HuH-7.5 (cell line): Measurements from ENCODE around the gene ACAP2.
"Not testable (repeated sequence)": the region's sequence is repeated elsewhere in the genome, so short reads cannot be mapped to it uniquely, and the experiment has no call there.

ENCODE experiments used
- DNase-seq: peaks from one replicate; pipeline ENCODE4 v3.0.0; 2011; ENCODE audit warnings: low spot score

Gene ACAP2, protein sequence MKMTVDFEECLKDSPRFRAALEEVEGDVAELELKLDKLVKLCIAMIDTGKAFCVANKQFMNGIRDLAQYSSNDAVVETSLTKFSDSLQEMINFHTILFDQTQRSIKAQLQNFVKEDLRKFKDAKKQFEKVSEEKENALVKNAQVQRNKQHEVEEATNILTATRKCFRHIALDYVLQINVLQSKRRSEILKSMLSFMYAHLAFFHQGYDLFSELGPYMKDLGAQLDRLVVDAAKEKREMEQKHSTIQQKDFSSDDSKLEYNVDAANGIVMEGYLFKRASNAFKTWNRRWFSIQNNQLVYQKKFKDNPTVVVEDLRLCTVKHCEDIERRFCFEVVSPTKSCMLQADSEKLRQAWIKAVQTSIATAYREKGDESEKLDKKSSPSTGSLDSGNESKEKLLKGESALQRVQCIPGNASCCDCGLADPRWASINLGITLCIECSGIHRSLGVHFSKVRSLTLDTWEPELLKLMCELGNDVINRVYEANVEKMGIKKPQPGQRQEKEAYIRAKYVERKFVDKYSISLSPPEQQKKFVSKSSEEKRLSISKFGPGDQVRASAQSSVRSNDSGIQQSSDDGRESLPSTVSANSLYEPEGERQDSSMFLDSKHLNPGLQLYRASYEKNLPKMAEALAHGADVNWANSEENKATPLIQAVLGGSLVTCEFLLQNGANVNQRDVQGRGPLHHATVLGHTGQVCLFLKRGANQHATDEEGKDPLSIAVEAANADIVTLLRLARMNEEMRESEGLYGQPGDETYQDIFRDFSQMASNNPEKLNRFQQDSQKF

DNA sequence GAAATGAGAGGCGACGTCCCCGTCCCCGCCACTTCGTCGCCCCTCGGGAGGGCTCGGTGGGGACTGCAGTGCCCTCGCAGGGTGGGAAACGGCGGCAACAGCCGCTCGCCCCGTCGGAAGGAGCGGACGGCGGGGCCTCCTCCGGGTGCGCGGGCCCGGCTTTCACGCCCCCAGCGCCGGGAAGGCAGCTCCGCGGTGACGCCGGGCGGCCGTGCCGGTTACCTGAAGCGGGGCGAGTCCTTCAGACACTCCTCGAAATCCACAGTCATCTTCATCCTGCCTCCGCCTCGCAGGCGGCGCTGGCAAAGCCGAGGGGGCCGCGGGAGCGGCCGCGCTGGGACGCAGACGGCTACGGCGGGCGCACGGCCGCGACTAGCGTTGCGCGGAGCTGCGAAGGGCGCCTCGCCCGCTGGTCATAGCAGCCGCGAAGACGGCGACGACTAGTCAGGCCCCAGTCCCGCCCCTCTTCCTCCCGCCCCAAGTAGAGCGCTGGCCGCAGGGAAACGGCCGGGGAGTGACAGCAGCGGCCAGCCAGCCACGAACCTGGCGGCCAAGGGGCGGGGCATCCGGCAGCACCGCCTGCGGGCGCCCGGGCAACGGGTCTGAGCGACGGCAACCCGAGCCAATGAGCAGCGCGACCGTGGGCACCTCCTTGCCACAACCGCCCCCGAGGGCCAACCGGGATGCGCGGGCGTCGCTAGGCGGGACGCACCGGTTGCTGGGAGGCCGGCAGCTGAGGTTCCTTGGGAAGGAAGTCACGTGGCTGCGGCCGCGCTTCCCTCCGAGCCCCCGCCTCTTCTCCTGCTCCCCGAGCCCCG, at the start of gene ACAP2:
ACAP2 (minus strand) TSS at position 448 of the 818 bp plus-strand sequence; CDS start at position 275, 173 bp downstream.
- peak; percentile 96 for DNase-seq

DNA sequence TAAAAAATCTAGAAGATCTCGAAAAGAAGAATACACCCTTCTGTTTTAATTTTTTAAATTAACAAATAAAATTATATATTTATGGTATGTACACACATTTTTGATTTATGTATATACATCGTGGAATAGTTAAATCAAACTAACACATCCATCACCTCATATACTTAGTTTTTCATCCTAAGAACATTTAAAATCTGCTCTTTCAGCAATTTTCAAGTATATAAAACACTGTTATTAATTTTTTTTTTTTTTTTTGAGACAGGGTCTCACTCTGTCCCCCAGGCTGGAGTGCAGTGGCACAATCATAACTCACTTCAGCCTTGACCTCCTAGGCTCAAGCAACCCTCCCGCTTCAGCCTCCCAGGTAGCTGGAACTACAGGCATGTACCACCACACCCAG, 32.8 kb upstream of the ACAP2 start:
- DNase-seq = no peak

DNA sequence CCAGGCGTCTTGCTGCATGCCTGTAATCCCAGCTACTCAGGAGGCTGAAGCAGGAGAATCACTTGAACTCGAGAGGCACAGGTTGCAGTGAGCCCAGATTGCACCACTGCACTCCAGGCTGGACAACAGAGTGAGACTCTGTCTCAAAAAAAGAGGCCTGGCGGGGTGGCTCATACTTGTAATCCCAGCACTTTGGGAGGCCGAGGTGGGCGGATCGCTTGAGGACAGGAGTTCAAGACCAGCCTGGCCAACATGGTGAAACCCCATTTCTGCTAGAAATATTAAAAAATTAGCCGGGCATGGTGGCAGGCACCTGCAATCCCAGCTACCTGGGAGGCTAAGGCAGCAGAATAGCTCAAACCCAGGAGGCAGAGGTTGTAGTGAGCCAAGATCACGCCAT, 32.3 kb upstream of the ACAP2 start:
- not testable (repeated sequence) for DNase-seq

DNA sequence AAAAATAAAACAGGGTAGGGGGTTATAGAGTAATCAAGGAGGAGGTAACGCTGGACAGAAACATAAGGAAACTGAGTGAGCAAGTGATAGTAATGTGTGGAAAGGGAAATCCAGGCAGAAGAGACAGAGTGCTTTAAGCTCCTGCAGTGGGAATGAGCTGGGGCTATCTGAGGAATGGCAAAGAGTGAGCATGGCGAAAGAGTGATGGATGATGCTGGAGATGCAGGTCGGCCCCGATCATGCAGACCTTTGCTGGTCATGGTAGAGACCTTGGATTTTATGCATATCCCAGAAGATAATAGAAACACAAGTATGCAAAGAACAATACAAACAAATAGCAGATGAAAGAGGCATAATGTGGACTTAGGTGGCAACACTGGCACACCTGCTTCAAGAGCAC, 26.0 kb upstream of the ACAP2 start:
- no peak for DNase-seq

DNA sequence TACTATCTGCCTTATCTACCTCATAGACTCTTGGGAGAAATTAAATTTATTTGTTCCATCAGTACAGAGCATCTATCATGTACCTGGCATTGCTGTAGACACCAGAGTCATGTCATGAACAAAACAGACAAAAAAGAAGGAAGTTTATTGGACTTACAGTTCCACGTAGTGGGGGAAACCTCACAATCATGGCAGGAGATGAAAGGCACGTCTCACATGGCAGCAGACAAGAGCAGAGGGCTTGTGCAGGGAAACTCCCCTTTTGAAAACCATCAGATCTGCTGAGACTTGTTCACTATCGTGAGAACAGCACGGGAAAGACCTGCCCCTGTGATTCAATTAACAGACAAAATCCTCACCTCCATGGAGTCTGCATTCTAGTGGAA, 25.6 kb upstream of the ACAP2 start:
- no peak for DNase-seq

DNA sequence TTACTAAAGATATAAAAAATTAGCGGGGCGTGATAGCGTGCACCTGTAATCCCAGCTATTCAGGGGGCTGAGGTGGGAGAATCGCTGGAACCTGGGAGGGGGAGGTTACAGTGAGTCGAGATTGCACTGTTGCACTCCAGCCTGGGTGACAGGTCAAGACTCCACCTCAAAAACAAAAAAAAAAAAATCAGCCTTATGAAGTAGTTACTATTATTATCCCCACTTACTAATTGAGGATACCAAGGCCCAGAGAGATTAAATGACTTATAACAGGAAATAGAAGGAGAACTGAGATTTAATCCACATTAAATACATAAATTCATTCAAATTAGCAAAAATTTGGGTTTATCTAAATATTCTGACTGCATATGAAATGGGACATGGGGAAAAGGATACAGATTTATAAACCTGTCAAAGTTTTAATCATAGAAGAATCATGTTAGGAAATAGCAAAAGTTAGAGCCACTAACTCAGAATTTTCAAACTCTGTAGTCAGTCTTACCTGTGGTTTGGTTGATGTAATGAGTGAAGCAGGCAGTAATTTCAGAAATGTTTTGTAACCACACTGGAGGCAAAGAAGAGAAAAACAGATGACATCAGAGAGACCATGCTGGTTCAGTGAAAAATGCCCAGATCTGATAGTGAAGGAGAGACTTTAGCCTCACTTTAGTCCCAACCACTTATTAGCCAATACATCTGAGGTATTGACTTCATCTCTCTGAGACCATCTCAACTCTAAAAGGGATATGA, 25.0 kb upstream of the ACAP2 start:
- DNase-seq = no peak

DNA sequence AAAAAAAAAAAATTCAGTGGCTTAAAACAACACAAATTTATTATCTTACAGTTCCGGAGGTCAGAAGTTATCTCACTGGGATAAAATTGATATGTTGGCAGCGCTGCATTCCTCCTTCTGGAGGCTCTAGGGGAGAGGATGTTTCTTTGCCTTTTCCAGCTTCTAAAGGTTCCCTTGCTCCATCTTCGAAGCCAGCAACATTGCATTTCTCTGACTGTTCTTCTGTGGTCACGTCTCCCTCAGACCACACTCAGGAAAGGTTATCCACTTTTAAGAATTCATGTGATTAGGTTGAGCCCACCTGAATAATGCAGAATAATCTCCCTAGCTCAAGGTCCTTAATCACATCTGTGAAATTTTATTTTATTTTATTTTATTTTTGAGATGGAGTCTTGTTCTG, 23.4 kb upstream of the ACAP2 start:
- DNase-seq = no peak

DNA sequence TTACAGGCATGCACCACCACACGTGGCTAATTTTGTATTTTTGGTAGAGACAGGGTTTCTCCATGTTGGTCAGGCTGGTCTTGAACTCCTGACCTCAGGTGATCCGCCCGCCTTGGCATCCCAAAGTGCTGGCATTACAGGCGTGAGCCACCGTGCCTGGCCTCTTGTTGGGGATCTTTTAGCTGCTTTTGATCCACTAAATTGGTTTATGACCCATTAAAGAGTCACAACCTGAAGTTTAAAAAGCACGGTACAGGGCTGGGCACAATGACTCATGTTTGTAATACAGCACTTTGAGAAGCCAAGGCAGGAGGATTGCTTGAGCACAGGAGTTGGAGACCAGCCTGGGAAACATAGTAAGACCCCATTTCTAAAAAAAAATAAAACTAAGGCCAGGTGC, 20.1 kb upstream of the ACAP2 start:
- not testable (repeated sequence) for DNase-seq

DNA sequence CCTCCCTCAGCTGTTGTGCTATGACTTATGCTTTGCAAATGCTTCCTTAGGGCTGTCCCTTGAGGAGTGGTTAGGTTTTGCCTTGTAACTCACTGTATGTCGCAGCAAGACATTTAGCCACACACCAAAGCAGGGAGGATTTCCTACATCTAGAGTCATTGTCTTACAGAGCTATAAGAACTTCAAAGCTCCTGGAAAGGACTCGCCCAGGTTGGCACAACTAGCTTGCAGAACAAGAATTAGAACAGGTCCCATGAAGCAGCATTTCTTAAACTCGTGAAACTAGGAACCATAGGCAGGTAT, 19.4 kb upstream of the ACAP2 start:
- no peak for DNase-seq

DNA sequence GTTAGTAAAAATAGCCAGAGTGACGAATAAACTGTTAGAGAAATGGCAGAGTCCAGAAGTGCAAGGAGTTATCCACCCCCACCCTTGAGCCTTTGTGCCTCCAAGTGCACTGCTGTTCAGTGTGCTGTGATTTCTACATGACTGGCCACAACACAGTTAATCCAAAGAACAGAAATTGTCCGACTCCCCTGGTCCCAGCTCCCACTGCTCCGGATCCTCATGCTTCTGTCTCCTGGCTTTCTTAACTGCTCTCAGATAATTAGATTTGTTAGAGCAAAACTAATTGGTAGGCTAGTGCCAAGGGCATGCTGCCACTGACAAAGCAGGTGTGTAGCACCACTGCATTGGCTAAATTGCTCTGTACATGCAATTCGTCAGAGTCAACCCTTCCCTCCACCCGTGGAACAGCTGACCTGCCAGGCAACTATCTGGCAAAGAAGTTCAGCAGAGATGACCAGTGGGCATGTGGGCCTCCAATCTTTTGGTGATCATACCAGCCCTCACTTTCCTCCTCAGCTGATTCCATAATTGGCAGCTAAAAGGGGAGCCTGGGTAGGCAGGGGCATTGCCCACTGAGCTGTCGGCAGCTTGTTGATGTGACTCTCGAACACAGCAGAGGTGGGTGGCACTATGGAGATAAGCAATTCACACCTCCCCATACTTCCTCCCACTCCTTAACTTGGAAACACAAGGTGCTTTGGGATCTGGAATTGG, 18.9 kb upstream of the ACAP2 start:
- DNase-seq = no peak

DNA sequence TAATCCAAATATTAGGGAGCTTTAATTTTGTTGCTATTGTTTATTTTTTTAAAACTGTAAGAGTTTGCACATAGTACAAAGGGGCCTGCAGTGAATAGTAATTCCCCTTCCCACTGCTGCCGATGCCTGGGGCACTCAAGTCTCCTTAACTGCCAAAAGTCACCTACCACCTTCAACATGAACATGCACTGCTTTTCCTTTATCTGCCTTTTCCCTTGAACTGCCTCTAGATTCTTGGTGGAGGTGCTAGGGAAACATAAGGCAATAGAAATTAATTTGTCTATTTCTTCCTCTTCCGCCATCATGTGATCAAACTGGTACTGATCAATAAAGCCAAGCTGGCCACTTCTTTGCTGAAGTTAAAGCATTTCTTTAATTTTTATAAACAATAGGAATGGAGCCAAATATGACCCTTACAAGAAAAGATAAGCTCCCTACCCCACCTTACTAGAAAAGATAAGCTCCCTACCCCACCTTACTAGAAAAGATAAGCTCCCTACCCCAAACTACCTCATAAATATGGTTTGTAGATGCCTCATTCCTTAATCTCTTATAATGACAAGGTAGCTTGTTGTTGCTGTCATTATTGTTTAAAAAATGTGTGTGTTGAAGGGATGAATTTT, 17.4 kb upstream of the ACAP2 start:
- no peak for DNase-seq

DNA sequence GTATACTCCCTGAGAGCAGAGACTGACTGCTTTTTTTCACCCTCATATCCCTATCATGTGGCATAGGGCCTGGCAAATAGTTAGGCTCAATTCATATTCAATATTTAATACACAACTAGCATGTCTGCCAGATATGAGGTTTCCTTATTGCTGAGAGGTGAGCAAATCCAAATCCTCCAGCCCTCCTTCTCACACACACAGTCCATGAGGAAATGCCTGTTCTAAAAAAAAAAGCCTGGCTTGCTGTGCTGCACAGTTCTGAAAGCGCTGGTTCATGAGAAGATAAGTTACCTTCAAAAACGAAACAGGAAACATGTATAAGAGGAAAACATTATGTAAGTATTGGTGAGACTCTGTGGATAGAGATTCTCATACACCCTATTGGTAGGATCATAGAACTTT, 15.5 kb upstream of the ACAP2 start:
- DNase-seq = no peak

DNA sequence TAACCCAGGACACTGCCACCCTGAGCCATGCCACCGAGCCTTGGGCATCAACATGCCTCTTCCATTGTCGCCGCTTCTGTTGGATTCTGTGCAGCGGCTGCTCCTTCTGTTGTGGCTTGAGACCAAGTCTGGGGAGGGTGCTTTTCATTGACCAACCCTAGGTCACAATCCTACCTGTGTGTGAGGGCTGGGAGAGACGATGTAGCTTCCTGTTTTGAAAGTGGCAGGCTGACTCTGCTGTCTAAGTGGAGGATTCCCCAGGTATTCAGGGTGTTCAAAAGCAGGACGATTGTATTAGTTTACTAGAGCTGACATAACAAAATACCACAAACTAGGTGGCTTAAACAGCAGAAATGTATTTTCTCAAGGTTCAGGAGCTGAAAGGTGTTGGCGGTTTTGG, 13.0 kb upstream of the ACAP2 start:
- DNase-seq = no peak

DNA sequence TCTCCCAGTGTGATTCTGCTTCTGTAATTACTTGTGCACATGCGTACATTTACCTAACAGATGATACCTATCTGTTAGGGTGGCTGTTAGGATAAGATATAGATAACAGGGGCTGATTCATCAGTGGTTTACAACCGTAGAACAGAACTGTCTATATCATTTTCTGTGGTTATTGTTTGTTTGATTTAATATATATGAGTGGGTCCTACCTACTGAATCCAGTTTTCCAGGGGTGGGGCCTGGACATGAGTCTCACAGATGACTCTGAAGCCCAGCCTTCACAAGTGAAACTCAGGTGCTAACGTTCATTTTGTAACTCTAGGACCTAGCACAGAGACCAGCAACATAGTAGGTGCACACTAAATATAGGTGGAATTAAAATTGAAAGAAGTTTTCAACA, 10.4 kb upstream of the ACAP2 start:
- no peak for DNase-seq

DNA sequence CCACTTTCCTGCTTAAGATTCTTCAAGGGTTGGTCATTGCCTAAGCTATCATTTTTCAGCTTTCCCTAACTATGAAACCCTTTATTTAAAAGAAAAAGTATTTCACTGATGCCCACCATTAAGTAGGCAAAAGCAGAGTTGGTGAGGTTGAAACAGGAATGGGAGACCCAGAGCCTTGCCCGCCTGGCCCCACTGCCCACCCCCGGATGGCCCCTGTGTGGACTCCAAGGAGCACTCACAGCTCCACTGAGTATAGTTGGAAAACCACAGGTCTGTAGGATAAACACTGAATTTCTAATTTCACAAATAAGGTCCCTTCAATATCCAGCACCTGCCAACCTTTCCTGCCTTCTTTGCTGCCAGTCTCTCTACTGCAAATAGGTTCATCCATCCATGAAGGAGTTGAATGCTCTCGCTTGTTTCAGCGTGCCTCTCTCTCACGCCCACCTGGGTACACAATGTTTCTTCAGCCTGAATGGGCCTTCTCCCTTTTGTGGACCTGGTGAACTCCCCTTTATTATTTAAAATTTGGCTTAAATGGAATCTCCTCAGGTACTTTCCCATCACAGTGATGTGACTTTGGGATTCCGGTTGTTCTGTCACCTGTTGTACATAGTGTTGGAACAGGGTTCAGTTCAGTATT, 8.7 kb upstream of the ACAP2 start:
- DNase-seq = no peak

DNA sequence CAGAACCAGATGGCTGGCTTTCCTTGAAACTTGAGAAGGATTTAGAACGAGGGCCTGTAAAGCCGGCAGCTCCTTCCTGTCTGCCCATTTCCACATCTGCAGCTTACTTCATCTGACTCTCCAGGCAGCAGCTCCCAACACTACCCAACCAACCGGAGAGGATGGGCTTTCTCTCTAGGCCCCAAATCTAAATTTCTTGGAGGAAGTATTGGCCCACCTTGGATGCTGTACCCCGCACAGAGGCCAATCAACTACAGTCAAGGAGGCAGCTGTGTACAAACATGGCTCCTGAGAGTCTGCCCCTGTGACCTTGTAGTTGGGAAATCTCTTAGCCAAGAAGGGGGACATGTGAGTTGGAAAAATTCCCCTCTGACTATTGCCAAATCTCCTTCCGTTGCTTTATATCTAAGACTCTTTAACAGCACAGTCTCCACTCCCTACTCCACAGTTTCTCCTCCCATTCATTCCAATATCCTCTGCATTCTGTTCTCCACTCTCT, 8.0 kb upstream of the ACAP2 start:
- DNase-seq = no peak

DNA sequence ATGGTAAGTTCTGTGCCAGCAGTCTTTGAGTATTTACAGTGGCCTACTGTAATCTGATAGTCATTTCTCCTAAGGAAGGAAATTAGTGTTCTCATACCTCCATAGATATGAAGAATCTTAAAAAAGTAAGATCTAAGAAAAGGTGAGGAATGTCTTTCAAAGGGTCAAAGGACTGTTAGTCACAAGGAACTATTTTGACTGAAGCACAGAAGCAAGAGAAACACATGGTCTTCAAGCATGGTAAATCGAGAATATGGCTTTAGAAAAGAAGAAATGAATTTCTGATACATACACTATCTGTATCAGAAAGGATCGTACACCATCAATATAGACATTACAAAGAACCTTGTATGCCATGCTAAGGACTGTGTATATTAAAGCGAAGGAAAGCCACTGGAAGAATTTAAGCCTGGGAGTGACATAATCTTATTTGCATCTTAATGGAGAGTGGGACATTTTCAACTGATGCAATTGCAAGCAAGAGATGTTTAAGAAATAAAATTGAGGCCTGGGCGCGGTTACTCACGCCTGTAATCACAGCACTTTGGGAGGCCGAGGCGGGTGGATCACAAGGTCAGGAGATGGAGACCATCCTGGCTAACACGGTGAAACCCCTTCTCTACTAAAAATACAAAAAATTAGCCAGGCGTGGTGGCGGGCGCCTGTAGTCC, 5.5 kb upstream of the ACAP2 start:
- no peak for DNase-seq

DNA sequence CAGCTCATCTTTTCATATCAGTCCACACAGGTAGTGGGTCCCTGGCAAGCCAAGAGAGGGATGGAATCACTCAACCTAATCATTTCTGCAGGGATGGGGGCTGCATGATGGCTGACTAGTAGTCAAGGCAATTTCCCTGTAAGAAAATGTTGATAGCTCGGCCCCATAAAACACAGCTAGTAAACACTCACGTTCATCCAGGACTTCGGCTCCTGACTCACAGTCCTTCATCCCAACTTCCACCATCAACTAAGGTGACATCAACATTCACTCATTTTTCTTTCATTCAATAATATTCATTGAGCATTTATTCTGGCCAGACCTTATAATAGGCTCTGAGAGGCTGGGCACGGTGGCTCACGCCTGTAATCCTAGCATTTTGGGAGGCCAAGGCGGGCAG, 4.4 kb upstream of the ACAP2 start:
- DNase-seq = no peak

DNA sequence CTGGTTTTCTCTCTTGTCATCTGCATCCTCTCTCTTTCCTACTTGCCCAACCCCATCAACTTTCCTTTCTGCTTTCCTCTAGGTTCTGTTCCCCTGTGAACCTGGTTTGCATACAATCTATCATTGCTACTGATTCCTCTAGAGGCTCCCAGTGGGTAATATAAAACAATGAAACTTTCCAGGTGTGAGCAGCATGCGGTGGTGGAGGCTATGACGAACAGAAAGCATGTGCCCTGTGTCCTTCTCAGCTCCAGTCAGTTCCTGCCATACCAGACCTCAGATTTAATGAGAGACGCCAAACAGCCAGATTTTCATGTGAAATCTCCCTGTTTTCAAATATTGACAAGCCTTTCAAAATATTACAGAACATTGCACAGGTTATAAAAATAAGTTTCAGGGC, 3.5 kb upstream of the ACAP2 start:
- no peak for DNase-seq

DNA sequence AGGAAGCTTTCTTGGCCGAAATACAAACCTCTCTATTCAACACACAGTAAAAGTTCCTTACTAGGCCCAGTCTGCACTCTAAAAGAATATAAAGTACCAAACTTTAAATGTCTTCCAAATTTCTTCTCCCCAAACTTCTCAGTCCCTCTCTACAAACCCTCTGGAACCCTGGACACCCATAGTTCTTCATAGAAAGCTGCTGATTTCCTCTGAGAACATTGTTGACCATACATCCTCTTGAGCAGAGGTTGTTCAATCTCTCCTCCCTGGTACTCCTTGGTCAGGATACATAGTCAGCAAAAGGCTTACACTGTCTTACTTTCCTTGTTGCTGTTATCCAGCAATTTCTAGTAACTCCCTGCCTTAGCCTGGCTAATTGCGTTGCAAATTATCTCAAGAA, 3.1 kb upstream of the ACAP2 start:
- no peak for DNase-seq
